ENCODE data around the gene AGMO.

GRCh38 chr7:15279640-15280039 is 282.2 kb downstream of the AGMO start:
- TF ChIP-seq CTCF (IDR thresholded peaks at IDR 0.05) (no peak), POLR2AphosphoS5 (IDR thresholded peaks at IDR 0.05) (no peak), POLR2A (IDR thresholded peaks at IDR 0.05) (no peak)

Data from prostate gland (tissue), 2 donors.